ENCODE results near the gene SECISBP2. TPM values are rescaled to one million over a fixed set of nuclear protein-coding genes. Genes with fewer than 3 reads are reported as not detected.

SECISBP2 gene
- total RNA-seq, 1 donor from 2014 or later: 118 TPM

- Histone ChIP-seq H3K36me3 (peaks cover 2% of the 10 kb centered on the region), H3K4me3 (no peak overlapping the region), H4K20me1 (ENCODE audit: low read depth) (peaks cover 16% of the 10 kb centered on the region), H3K9ac (no peak overlapping the region), H3K79me2 (ENCODE audit: low read depth) (no peaks in the 10 kb centered on the region), H2AFZ (replicated peaks) (no peak overlapping the region), H3K4me1 (peaks cover 17% of the 10 kb centered on the region), H3K9me3 (ENCODE audit: low read depth) (no peaks in the 10 kb centered on the region), H3K27me3 (no peaks in the 10 kb centered on the region), H3K4me2 (no peak overlapping the region), H3F3A (ENCODE audit: low read depth) (peaks cover 14% of the 10 kb centered on the region), H3K27ac (no peak overlapping the region)
- Mint-ChIP-seq H3K27ac (no peak overlapping the region), H3K4me1 (peaks cover 29% of the 10 kb centered on the region), H3K27me3 (ENCODE audit: insufficient read depth, low read depth) (peaks cover 2% of the 10 kb centered on the region), H3K4me3 (no peak overlapping the region), H3K36me3 (peaks cover 35% of the 10 kb centered on the region), H3K9me3 (no peaks in the 10 kb centered on the region)
- no peak for TF ChIP-seq CTCF (IDR thresholded peaks at IDR 0.05)
- no peak for DNase-seq (ENCODE audit: low spot score)
Measured at GRCh38 chr9:89357331-89358197, 39.3 kb downstream of the SECISBP2 start.

GRCh38 chr9:89358376-89358916, 40.1 kb downstream of the SECISBP2 start:
- TF ChIP-seq EZH2phosphoT487 (IDR thresholded peaks at IDR 0.05): no peak
- TF ChIP-seq CTCF (IDR thresholded peaks at IDR 0.05): no peak
- no peak for TF ChIP-seq EZH2 (IDR thresholded peaks at IDR 0.05)
- Mint-ChIP-seq H3K36me3 (peaks cover 33% of the 10 kb centered on the region), H3K4me1 (peaks cover 29% of the 10 kb centered on the region), H3K9me3 (no peaks in the 10 kb centered on the region), H3K27ac (no peak overlapping the region), H3K27me3 (ENCODE audit: insufficient read depth, low read depth) (peaks cover 2% of the 10 kb centered on the region), H3K4me3 (no peak overlapping the region)
- Histone ChIP-seq H3K27ac (no peak overlapping the region), H3K4me2 (no peak overlapping the region), H2AFZ (replicated peaks) (no peak overlapping the region), H3K79me2 (ENCODE audit: low read depth) (no peaks in the 10 kb centered on the region), H3K4me1 (peaks cover 17% of the 10 kb centered on the region), H3K9me3 (ENCODE audit: low read depth) (no peaks in the 10 kb centered on the region), H3K9ac (no peak overlapping the region), H4K20me1 (ENCODE audit: low read depth) (peaks cover 14% of the 10 kb centered on the region), H3K4me3 (no peak overlapping the region), H3K36me3 (no peaks in the 10 kb centered on the region), H3F3A (ENCODE audit: low read depth) (peaks cover 14% of the 10 kb centered on the region), H3K27me3 (no peaks in the 10 kb centered on the region)
- no peak for DNase-seq (ENCODE audit: low spot score)

GRCh38 chr9:89358985-89359384, 40.7 kb downstream of the SECISBP2 start:
- H3K27ac Mint-ChIP-seq: no peak overlapping the region
- Histone ChIP-seq H3K9ac (no peak overlapping the region), H2AFZ (replicated peaks) (no peak overlapping the region), H3K36me3 (no peaks in the 10 kb centered on the region), H3K4me3 (no peak overlapping the region), H3K9me3 (ENCODE audit: low read depth) (no peaks in the 10 kb centered on the region), H4K20me1 (ENCODE audit: low read depth) (peaks cover 11% of the 10 kb centered on the region), H3K79me2 (ENCODE audit: low read depth) (no peaks in the 10 kb centered on the region), H3K27me3 (no peaks in the 10 kb centered on the region), H3K4me1 (peaks cover 17% of the 10 kb centered on the region), H3F3A (ENCODE audit: low read depth) (peaks cover 14% of the 10 kb centered on the region), H3K4me2 (no peak overlapping the region), H3K27ac (no peak overlapping the region)
- H3K36me3 Mint-ChIP-seq: peaks cover 32% of the 10 kb centered on the region
- H3K27me3 Mint-ChIP-seq (ENCODE audit: insufficient read depth, low read depth): peaks cover 2% of the 10 kb centered on the region
- peaks cover 29% of the 10 kb centered on the region for H3K4me1 Mint-ChIP-seq
- H3K4me3 Mint-ChIP-seq: peak overlapping the region; percentile 55
- TF ChIP-seq CTCF (IDR thresholded peaks at IDR 0.05) (no peak), EZH2 (IDR thresholded peaks at IDR 0.05) (no peak), EZH2phosphoT487 (IDR thresholded peaks at IDR 0.05) (no peak)
- DNase-seq (ENCODE audit: low spot score): peak; percentile 40
- H3K9me3 Mint-ChIP-seq: no peaks in the 10 kb centered on the region
